HG02763 (cell line): ENCODE results near the gene MTHFD1.

ENCODE experiments used
- ATAC-seq: cut with Tn5 transposase; IDR thresholded peaks from one replicate; pipeline ENCODE4 v1.9.1; 2021; ENCODE audit warnings: mild to moderate bottlenecking, moderate library complexity; ENCODE audit not compliant: unreplicated experiment

MTHFD1 gene

DNA sequence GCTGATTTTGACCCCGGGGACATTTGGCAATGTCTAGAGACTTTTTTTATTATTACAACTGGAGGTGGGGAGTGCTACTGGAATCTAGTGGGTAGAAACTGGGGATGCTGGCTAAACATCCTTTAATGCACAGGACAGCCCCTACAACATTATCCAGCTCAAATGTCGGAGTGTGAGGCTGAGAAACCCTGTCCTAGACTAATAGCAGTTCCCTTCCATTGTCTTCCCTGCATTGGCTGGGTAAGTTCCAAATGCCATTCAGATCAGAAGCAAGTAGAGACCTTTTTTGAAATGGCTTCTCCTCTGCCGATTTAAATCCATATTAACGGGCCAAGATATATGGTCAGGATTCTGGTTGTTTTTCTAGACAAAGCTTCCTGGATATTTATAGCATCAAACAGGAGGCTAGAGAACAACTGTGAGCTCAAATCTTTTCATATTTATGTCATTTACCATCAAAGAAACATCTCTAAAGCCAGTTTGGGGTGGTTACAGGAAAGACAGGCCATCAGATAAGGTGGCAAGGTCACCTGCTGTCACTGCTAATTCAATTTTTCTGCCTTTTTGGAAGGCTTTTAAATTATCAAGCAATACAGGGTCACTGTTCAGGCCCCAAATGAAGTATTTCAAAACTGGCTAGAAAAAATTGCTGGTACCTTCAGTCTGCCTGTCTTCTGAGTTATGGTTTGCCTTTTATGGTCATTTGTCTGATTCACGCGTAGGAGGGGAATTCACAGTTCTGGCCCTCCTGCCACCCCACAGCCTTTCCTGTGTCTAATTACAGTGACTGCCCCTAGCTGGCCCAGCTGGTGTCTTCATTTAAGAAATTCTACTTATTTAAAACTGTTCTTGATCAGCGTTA, 57.1 kb downstream of the MTHFD1 start:
- peak; percentile 95 for ATAC-seq

DNA sequence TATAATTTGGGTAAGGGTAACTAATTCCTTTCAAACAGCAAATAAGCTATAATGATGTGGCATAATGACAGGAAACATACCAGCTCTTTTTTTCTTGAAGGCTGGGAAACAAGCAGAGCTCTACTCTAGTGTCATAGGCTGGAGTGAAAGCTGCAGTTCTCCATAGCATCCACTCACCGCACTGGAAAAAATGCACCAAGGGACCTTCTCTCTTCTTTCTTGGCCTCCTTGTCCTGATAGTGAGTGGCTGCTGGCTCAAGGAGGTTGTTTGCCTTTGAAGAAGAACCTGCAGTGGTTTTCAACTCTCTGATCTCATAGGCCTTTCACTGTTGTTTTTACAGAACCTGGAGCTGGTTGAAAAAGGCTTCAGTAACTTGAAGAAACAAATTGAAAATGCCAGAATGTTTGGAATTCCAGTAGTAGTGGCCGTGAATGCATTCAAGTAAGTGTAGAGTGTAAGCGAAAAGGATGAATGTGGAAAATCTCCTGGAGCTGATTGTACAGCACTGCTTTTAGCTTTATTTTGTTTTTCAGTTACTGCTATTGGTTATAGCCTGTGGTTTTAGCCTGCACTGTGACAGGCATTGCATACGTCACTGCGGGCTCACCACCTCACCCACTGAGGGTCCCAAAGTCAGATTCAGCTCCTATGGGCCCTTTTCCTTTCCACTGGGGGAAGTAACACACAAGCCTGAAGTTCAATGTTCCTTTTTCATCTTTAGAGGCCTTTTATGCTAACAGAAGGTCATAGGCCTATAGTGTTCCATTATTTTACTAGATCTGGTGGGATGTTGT, 59.9 kb downstream of the MTHFD1 start:
- no peak for ATAC-seq

DNA sequence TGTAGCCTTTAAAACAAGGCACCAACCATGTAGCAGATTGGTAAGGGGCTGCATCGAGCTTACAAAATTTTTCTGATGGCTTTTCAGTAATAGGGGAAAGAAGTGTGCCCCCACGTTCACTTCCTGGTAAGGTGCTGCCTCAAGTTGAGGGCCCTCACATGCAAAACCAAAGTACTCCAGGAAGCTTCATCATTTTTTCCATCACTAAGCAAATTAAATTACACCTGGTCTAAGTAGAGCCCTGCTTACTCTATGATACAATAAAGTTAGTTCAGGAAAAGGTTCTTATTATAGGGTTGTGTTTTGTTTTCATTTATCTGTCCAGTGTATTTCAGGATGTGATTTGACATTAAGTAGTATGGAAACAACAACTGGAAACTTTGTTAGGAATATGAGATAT, 62.1 kb downstream of the MTHFD1 start:
- no peak for ATAC-seq

DNA sequence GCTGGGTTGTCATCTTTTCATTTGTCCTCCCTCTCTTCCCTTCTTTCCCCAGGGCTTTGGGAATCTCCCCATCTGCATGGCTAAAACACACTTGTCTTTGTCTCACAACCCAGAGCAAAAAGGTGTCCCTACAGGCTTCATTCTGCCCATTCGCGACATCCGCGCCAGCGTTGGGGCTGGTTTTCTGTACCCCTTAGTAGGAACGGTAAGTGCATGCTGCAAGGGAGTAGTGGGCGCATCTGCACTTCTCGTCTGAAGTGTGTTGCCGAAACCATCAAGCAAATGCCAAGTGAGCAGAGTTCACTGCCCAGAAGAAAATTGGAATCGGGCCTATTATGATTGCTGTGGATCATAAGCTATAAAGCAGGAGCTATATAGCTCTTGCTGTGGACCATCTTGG, 66.5 kb downstream of the MTHFD1 start:
- no peak for ATAC-seq

DNA sequence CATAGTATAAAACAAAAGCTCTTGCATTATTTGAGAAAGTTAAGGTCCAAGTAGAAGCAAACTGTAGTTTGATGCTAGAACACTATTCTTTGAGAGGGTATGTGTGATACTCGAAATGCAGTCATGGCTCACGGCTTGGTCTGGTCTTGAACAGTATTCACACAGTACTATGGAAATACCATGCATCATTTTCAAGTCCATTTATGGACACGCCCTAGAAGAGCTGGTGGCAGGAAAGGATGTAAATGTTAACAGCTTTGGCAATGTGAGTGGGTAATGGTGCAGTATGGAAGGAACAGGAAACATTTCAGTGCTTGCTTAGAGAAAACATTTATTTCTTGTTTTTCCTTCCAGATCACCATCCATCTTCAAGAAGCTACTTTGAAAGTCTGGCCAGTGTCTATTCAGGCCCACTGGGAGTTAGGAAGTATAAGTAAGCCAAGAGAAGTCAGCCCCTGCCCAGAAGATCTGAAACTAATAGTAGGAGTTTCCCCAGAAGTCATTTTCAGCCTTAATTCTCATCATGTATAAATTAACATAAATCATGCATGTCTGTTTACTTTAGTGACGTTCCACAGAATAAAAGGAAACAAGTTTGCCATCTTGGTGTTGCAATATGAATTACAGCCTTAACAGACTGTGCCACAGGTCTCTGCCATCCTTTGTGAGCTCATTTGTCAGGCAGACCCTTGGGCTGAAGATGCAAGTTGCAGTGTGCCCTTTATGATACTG, 71.4 kb downstream of the MTHFD1 start:
- no peak for ATAC-seq

GRCh38 chr14:64461221-64461620, 73.1 kb downstream of the MTHFD1 start:
- ATAC-seq, result no peak

DNA sequence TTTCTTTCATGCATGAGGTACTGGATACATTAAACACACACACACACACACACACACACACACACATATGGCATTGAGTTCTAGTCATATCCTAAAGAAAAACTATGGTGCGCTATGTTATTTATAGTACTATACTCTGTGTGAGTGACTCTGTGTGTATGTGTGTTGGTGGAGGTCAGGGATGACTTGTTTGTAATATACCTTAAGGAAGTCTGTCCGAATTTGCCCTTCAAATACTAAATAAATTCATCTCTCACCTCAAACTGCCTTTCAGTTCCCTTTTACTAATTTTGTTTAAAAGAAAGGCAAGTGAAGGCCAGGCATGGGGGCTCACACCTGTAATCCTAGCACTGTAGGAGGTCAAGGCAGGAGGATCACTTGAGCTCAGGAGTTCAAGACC, 75.0 kb downstream of the MTHFD1 start:
- no peak for ATAC-seq

DNA sequence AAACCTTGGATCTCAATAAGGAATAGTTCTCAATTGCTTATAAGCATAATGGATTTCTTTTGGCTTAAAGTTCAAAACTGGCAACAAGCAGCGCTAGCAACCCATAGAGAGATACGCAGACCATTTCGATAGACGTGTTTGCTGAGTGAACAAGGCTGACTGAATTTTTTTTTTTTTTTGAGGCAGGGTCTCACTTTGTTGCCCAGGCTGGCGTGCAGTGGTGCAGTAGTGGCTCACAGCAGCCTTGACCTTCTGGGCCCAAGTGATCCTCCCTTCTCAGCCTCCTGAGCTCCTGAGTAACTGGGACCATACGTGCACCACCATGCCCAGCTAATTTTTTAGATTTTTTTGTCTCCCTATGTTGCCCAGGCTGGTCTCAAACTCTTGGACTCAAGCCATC, 75.7 kb downstream of the MTHFD1 start:
- no peak for ATAC-seq

DNA sequence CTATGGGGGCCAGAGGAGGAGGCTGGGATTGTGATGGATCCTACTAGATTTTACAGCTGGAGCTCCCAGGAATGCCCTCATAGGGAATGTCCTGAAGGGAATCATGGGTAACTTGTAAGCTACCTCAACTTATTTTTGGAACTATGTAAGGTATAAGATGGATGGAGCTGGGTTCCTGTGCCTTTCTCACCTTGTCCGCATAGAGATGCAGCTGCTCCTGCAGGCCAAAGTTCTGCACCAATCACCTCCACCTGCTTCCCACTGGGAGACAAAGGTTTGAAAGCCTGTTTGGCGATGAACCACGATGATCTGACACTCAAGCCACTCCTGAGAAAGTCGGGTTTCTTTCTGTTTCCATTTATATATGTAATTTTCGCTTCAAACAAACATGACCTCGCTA, 76.5 kb downstream of the MTHFD1 start:
- ATAC-seq, result no peak

GRCh38 chr14:64465191-64465822, 77.2 kb downstream of the MTHFD1 start, which contains the start of gene AKAP5:
Gene AKAP5, plus strand, starts transcription at chr14:64465499. Its CDS starts 2,896 bp downstream, at chr14:64468395.
- ATAC-seq, result peak; percentile 62

GRCh38 chr14:64465831-64466554, 77.8 kb downstream of the MTHFD1 start:
- no peak for ATAC-seq

GRCh38 chr14:64467101-64467500, 78.9 kb downstream of the MTHFD1 start:
- ATAC-seq, result no peak

DNA sequence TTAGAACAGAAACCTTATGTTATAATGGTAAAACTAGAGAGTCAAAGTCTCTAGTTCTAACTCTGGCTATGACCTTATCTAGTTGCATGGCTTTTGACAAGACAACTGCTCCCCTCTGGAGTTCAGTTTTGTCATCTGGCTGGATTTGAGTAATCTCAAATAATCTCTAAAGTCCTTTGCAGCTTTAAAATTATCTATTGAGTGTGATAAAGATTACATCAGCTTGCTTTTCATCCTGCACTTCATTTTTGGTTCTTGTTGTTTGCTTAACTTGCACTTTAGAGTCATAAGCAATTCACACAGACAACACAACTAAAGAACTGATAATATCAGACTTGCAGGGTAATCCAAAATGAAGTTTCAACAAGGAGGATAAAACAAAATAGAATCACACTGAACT, 79.4 kb downstream of the MTHFD1 start:
- ATAC-seq, result no peak

GRCh38 chr14:64468451-64468850, 80.3 kb downstream of the MTHFD1 start:
- ATAC-seq, result no peak

DNA sequence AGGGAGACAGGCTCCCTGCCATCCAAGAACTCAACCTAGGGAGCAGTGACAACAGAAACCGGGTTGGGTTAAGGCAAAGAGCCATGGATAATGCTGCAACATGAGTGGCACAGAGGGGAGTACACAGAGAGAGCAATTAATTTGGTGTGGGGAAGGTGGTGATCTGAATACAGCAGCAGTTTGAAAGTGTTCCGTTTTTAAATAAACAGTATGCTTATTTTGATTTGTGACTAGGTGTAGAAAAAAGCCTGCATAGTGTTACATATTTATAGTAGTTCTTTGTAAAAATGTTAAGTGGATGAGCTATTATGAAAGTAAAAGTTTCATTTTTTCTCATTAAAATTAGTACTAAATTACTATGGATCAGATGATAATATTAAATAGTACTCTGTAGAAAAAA, 85.9 kb downstream of the MTHFD1 start:
- ATAC-seq, result no peak

GRCh38 chr14:64474698-64475097, 86.5 kb downstream of the MTHFD1 start:
- ATAC-seq, result no peak

DNA sequence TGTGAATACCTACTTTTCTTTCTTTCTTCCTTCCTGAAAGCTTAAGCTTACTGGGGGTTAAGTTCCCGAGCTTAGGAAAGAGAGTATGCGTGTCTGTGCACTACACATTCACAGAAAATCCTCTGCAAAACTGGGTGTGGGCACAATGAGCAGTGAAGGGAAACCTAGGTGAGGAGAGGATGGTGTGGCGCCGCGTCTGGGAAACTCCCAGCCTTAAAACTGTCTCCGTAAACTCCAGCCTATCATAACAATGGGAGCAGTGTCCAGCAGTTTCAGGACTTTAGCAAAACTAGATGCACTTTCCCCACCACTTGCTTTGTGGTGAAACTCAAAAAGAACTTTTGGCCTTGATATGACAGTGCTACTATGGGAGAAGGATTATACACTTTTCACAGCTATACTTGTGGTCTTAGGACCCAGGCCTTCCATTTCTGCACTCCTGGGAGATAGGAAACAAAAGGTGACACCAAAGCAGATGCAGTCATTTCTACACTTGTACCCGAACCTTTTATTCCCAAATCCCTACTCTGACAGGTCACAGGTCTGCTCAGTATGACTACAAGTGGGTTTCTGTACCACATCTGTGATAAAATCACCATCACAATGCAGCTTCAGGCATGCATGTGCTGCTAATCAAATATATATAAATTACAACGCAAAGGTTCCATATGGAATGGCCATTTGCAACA, 87.6 kb downstream of the MTHFD1 start:
- ATAC-seq, result no peak

DNA sequence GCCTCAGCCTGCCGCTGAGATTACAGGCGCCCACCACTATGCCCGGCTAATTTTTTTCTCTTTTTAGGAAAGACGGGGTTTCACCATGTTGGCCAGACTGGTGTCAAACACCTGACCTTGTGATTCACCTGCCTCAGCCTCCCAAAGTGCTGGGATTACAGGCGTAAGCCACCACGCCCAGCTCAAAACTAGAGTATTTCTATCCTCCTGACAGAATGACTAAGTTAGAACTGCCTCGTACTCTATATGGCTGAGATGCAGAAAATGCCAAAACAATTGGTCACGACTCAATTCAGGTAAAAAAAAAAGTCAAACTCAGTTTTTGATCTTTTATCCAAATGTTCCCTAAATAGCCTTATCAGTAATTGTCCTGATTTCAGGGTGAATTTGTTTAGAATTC, 88.3 kb downstream of the MTHFD1 start:
- ATAC-seq, result no peak

GRCh38 chr14:64478634-64479250, 90.6 kb downstream of the MTHFD1 start:
- no peak for ATAC-seq
